Measurements from ENCODE around the gene CRYM.
A peak's percentile ranks its signal among the peaks of the same experiment; 100 is the strongest.
"Not testable (repeated sequence)": the region's sequence is repeated elsewhere in the genome, so short reads cannot be mapped to it uniquely, and the experiment has no call there.

The CRYM gene

DNA sequence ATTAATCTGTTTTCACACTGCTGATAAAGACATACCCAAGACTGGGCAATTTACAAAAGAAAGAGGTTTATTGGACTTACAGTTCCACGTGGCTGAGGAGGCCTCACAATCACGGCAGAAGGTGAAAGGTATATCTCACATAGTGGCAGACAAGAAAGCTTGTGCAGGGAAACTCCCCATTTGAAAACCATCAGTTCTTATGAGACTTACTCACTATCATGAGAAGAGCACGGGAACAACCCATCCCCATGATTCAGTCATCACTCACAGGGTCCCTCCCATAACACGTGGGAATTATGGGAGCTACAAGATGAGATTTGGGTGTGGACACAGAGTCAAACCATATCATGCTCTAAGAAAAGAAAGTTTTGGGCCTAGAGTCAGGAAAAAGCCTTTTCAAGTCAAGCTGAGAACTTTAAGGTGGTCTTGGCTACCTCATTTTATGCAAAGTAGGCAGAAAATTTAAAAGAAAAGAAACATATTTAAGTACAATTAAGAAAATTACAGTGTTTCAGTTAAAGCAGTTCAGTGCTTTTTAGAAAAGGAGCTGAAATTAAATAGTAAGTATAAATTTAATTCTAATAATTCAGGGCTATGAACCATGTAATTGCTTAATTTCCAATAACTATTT is 24.9 kb upstream of the CRYM start:
- H3K4me2 ChIP-seq: peak overlapping the region; percentile 88 to 97 (median 94); a peak in 17 of 22 replicates
- peak overlapping the region in 3 of 11 experiments; percentile 8 to 82 (median 80); a peak in 2 of 22 replicates for H3K9ac ChIP-seq
- peaks cover 12 to 25% (median 16%) of the 10 kb centered on the region in 10 experiments for H3K4me1 ChIP-seq
- TF ChIP-seq Cebpa-rat (IDR thresholded peaks at IDR 0.05): no peak
- H4K20me1 ChIP-seq: no peaks in the 10 kb centered on the region
- no peaks in the 10 kb centered on the region for H3K27me3 ChIP-seq
- H3K4me3 ChIP-seq: peak overlapping the region in 3 of 10 experiments; percentile 60 to 81 (median 71); a peak in 5 of 20 replicates
- no peaks in the 10 kb centered on the region for H3K36me3 ChIP-seq
- H3K9me3 ChIP-seq (replicated peaks in 1 of 11): peaks cover 0 to 1% (median under 1%) of the 10 kb centered on the region in 11 experiments; a peak in 6 of 22 replicates
- H3K27ac ChIP-seq: peak overlapping the region in 1 of 11 experiments; percentile 33; a peak in 1 of 22 replicates

DNA sequence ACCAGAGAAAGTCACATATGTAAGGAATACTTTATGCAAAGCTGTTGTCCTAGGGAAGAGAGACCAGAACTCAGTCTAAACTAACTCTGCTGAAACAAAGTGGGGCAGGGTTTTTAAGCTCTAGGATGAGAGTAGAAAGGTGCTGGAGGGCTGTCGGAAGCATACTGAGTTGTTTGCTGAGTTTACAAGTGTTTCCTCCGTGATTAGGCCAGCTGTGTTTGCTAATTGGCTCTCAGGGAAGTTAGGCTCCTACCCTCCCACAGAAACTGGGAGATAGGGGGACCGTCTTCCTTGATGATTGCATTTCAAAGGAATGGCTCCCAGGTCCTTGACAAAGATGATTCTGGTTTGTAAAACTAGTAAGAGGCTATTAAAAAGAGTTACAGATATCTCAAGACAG is 24.4 kb upstream of the CRYM start:
- H3K36me3 ChIP-seq: no peaks in the 10 kb centered on the region
- H3K9ac ChIP-seq: peak overlapping the region in 7 of 11 experiments; percentile 8 to 83 (median 79); a peak in 9 of 22 replicates
- H3K27ac ChIP-seq: peak overlapping the region in 1 of 11 experiments; percentile 33; a peak in 1 of 22 replicates

DNA sequence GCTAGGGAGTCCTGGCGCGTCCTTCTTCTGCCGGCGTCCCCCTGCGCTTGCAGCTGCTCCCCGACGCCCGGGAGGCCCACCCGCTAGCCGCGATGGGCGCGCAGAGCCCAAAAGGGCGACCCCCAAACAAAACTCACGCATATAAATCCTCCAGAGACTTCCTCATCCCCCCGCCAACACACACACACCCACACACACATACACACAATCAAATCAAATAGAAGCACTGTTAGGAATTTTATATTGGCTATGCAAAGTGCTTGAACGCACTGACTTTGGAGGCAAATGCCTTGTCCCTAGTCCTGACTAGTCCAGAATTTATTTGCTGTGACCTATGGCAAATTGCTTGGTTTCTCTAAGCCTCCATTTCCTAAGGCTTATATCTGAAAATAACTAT is 23.8 kb upstream of the CRYM start:
- Histone ChIP-seq H4K20me1 (no peaks in the 10 kb centered on the region), H3K4me3 (peak overlapping the region; percentile 60 to 81 (median 74)), H3K27me3 (no peaks in the 10 kb centered on the region), H3K4me2 (peak overlapping the region; percentile 88 to 97 (median 94)), H3K27ac (peak overlapping the region; percentile 18 to 86 (median 76); a peak in 19 of 22 replicates), H3K4me1 (peaks cover 12 to 25% (median 16%) of the 10 kb centered on the region in 10 experiments), H3K36me3 (no peaks in the 10 kb centered on the region), H3K9me3 (replicated peaks in 1 of 11) (no peaks in the 10 kb centered on the region), H3K9ac (peak overlapping the region; percentile 64 to 83 (median 80))
- no peak for TF ChIP-seq Cebpa-rat (IDR thresholded peaks at IDR 0.05)

More for the DNA sequence above, 24.4 kb upstream of the CRYM start:
- no peaks in the 10 kb centered on the region for H3K9me3 ChIP-seq (replicated peaks in 1 of 11)
- peak overlapping the region; percentile 88 to 97 (median 94) for H3K4me2 ChIP-seq
- H4K20me1 ChIP-seq: no peaks in the 10 kb centered on the region
- H3K27me3 ChIP-seq: no peaks in the 10 kb centered on the region
- peak overlapping the region in 9 of 10 experiments; percentile 60 to 81 (median 72); a peak in 16 of 20 replicates for H3K4me3 ChIP-seq
- TF ChIP-seq Cebpa-rat (IDR thresholded peaks at IDR 0.05): no peak
- peaks cover 12 to 25% (median 16%) of the 10 kb centered on the region in 10 experiments for H3K4me1 ChIP-seq

DNA sequence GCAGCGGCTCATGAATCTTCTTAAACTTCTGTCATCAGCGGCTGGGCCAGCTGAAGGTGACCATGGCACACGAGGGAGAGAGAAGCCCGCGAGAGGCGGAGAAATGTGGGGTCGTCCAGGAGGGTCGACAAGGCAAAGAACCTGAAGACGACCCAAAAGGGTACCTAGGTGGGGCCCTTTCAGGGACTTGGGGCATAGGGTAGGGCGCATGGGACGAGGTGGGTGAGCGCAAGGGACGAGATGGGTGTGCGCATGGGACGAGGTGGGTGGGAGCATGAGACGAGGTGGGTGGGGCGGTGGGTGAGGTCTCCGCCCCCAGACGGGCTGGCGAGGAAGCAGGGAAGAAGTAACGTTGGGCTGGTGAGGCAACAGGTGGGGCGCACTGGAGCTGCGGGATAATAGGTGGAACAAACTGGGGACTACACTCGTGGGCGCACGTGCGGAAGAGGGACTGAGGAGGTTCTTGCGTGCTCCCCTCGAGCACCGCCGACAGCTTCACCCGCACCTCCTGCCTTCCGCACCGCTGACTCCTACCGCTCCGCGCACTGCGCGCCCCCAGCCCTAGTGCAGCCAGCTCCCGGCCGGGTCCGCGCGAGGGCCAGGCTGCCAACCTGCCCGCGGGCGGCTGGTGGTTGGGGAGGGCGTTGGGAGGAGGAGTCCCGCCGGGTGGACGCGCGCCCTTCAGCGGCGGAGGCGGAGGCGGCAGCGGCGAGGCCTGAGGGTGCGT is 23.2 kb upstream of the CRYM start:
- no peak for TF ChIP-seq Cebpa-rat (IDR thresholded peaks at IDR 0.05)
- H3K4me2 ChIP-seq: peak overlapping the region; percentile 88 to 97 (median 94)
- H3K4me1 ChIP-seq: peaks cover 12 to 25% (median 16%) of the 10 kb centered on the region in 10 experiments
- H3K27ac ChIP-seq: peak overlapping the region; percentile 18 to 86 (median 76); a peak in 21 of 22 replicates
- H3K36me3 ChIP-seq: no peaks in the 10 kb centered on the region
- H3K4me3 ChIP-seq: peak overlapping the region; percentile 60 to 81 (median 74)
- no peaks in the 10 kb centered on the region for H4K20me1 ChIP-seq
- no peaks in the 10 kb centered on the region for H3K27me3 ChIP-seq
- no peaks in the 10 kb centered on the region for H3K9me3 ChIP-seq (replicated peaks in 1 of 11)
- peak overlapping the region; percentile 64 to 83 (median 80) for H3K9ac ChIP-seq

DNA sequence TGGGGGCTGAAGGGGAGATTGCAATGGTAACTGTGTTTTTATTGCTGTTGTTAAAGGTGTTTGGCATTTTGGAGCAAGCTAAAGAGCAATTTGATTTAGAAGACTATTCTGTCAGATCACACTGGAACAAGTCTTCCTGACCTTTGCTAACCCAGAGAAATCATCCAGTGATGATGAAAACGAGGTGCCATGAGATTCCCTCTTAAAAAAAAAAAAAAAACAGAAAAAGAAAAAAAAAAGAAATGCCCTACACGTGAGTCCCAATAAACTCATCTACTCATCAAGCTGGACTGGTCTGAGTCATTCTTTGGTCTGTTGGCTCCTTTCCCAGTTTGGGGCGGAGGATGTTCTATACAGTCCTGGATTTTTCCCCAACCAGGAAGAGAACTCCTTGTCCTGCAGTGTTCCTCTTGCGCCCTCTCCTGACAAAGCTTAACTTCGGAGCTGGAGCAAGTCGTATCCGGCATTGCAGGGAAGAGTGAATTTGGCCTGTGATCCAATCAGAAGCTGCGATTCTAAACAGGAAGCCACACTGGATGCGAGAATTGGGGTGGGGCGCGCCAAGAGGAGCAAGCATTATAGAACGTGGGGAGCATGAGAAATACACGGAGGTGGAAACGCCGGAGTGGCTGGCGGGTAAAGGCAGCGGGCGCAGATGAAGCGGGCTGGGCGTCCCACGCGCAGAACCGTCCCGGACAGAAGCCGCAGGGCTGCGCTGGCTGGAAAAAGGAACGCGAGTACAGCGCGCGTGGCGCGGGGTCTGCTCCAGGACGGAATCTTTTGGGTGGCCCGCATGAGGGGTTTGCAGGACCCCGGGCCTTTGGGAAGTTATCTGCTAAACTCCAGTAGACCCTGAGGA is 22.4 kb upstream of the CRYM start:
- no peaks in the 10 kb centered on the region for H3K9me3 ChIP-seq (replicated peaks in 1 of 11)
- no peaks in the 10 kb centered on the region for H3K27me3 ChIP-seq
- no peaks in the 10 kb centered on the region for H4K20me1 ChIP-seq
- H3K4me1 ChIP-seq: peaks cover 12 to 25% (median 16%) of the 10 kb centered on the region in 10 experiments
- TF ChIP-seq Cebpa-rat (IDR thresholded peaks at IDR 0.05): no peak
- H3K4me2 ChIP-seq: peak overlapping the region; percentile 88 to 97 (median 94)
- peak overlapping the region; percentile 60 to 81 (median 74) for H3K4me3 ChIP-seq
- H3K9ac ChIP-seq: peak overlapping the region; percentile 64 to 83 (median 80)
- H3K27ac ChIP-seq: peak overlapping the region; percentile 6 to 86 (median 76); a peak in 21 of 22 replicates
- no peaks in the 10 kb centered on the region for H3K36me3 ChIP-seq

DNA sequence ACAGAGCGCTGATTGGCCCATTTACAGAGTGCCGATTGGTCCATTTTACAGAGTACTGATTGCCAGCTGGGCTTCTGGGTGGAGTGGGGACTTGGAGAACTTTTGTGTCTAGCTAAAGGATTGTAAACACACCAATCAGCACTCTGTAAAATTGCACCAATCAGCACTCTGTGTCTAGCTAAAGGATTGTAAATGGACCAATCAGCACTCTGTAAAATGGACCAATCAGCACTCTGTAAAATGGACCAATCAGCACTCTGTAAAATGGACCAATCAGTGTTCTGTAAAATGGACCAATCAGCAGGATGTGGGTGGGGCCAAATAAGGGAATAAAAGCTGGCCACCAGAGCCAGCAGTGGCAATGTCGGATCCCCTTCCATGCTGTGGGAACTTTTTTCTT is 11.7 kb upstream of the CRYM start:
- not testable (repeated sequence) for H3K27ac ChIP-seq, H3K4me2 ChIP-seq, H4K20me1 ChIP-seq, H3K4me1 ChIP-seq, H3K36me3 ChIP-seq, H3K9ac ChIP-seq, H3K4me3 ChIP-seq
- peaks cover 12 to 24% (median 17%) of the 10 kb centered on the region in 11 experiments for H3K9me3 ChIP-seq (replicated peaks in 1 of 11)
- H3K27me3 ChIP-seq: peaks cover 6 to 12% (median 10%) of the 10 kb centered on the region in 11 experiments; a peak in 21 of 22 replicates

DNA sequence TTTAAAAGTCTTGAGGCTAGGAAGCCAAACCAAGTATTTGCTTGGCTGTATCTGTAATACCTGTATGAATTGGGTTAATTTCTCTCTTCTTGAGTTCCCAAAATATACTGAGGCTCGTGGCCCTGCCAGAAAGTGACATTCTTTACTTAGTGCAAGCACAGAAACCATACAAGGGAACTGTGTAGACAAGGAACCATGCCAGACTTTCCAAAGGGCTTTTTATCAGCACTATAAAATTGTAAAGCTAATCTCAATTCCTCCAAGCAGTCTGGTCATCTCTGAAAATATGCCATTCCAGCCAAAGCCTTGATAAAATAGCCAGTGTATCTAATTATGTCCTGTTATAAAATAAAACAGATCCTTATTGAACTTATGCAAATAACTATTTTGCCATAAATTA is 7.2 kb upstream of the CRYM start:
- H3K36me3 ChIP-seq: 0 out of 22 replicates have a peak, but pooled peaks cover 0 to 4% (median 0%) of the 10 kb centered on the region in 11 experiments
- H3K4me2 ChIP-seq: no peak overlapping the region
- no peaks in the 10 kb centered on the region for H4K20me1 ChIP-seq
- no peak overlapping the region for H3K4me3 ChIP-seq
- TF ChIP-seq Cebpa-rat (IDR thresholded peaks at IDR 0.05): no peak
- peaks cover 30 to 48% (median 44%) of the 10 kb centered on the region in 11 experiments for H3K27me3 ChIP-seq
- H3K27ac ChIP-seq: no peak overlapping the region
- peaks cover 0 to 15% (median 2%) of the 10 kb centered on the region in 10 experiments; a peak in 12 of 20 replicates for H3K4me1 ChIP-seq
- H3K9me3 ChIP-seq (replicated peaks in 1 of 11): peaks cover 20 to 38% (median 30%) of the 10 kb centered on the region in 11 experiments
- no peak overlapping the region for H3K9ac ChIP-seq

DNA sequence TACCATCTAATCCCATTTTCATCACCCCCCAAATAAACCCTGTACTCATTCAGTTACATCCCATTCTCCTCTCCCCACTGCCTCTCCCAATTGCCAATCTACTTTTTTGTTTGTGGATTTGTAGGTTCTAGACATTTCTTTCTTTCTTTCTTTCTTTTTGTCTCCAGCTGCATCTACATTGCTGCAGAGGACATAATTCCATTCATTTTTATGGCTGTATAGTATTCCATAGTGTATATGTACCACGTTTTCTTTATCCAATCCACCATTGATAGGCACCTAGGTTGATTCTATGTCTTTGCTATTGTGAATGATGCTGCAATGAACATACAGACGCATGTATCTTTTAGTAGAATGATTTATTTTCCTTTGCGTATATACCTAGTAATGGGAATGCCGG is 6.3 kb upstream of the CRYM start:
- Histone ChIP-seq H3K27me3 (peaks cover 36 to 57% (median 53%) of the 10 kb centered on the region in 11 experiments), H3K4me2 (peak overlapping the region; percentile 67 to 90 (median 83)), H3K36me3 (0 out of 22 replicates have a peak, but pooled peaks cover 0 to under 1% (median 0%) of the 10 kb centered on the region in 11 experiments), H3K4me1 (peaks cover 0 to 20% (median 2%) of the 10 kb centered on the region in 10 experiments; a peak in 12 of 20 replicates), H3K4me3 (peak overlapping the region; percentile 49 to 71 (median 60); a peak in 16 of 20 replicates), H3K9me3 (replicated peaks in 1 of 11) (peaks cover 11 to 29% (median 21%) of the 10 kb centered on the region in 11 experiments), H3K9ac (peak overlapping the region in 2 of 11 experiments; percentile 35 to 64; a peak in 1 of 22 replicates), H3K27ac (no peak overlapping the region), H4K20me1 (no peaks in the 10 kb centered on the region)
- TF ChIP-seq Cebpa-rat (IDR thresholded peaks at IDR 0.05): no peak

Measured in BLaER1 treated with 17β-estradiol and CSF1 and Interleukin-3, amounts not matched to agents 10 nM and 100 nM (cell line).